B cell (primary cell): ENCODE measurements around the gene POP5. TPM values are rescaled to one million over a fixed set of nuclear protein-coding genes. Genes with fewer than 3 reads are reported as not detected.

Source experiments
- ATAC-seq: fragments of 200-7000 bp; cut with Tn5 transposase; one replicate; pipeline ENCODE4 v1.10.0; 2021; ENCODE audit warnings: low read depth, mild to moderate bottlenecking, moderate number of reproducible peaks, moderate library complexity
- CTCF ChIA-PET: fragments of 350-600 bp; sonication (Branson Sonifier 250); formaldehyde crosslinking; loops from one replicate; lab custom pipeline; 2021; ENCODE audit warnings: antibody characterized with exemption, inconsistent platforms; lab: Charles Lee
- POLR2A ChIA-PET: fragments of 350-600 bp; sonication (Branson Sonifier 250); formaldehyde crosslinking; loops from one replicate; lab custom pipeline; 2021; ENCODE audit warnings: antibody characterized with exemption; lab: Charles Lee
- DNase-seq: peaks from one replicate; pipeline ENCODE4 v3.0.0; 2013
- H2AFZ ChIP-seq: 2 replicates; pipeline ENCODE4 v1.6.1; 2012; ENCODE audit warnings: mild to moderate bottlenecking, low read depth, low read length; ENCODE audit not compliant: insufficient read depth, poor library complexity, severe bottlenecking
- H3K27ac ChIP-seq, 2 donors: 1 replicate in 1 of 2; 2 replicates in 1 of 2; pipeline ENCODE4 v1.5.1; 2012 to 2013; ENCODE audit warnings: low read length in 2 of 2, mild to moderate bottlenecking in 2 of 2, moderate library complexity in 1 of 2
- H3K27me3 ChIP-seq, 4 experiments: fragments of 200-600 bp in 1 of 4; sonication (generic) in 1 of 4; replicated peaks in 1 of 4; 1 replicate in 2 of 4; 2 replicates in 2 of 4; pipeline versions ENCODE4 v1.6.1 to v1.7.0; 2013 to 2016; ENCODE audit warnings: low read length in 3 of 4, mild to moderate bottlenecking in 2 of 4, mixed read lengths in 1 of 4, moderate library complexity in 1 of 4; ENCODE audit not compliant: insufficient read depth in 4 of 4, control insufficient read depth in 3 of 4; ENCODE audit errors: control extremely low read depth in 1 of 4
- H3K36me3 ChIP-seq, 2 experiments: replicated peaks in 1 of 2; 1 replicate in 1 of 2; 2 replicates in 1 of 2; pipeline versions ENCODE4 v1.6.1 to v1.7.1; 2013; ENCODE audit warnings: low read length in 1 of 2; ENCODE audit not compliant: insufficient read depth in 2 of 2, control insufficient read depth in 1 of 2; ENCODE audit errors: control extremely low read depth in 1 of 2, extremely low read depth in 1 of 2
- H3K4me1 ChIP-seq, 2 donors: fragments of 200-600 bp in 1 of 2; sonication (generic) in 1 of 2; 1 replicate in 1 of 2; 2 replicates in 1 of 2; pipeline versions ENCODE4 v1.5.1 to v1.6.1; 2013 to 2017; ENCODE audit warnings: low read length in 2 of 2; ENCODE audit not compliant: control insufficient read depth in 2 of 2, insufficient read depth in 2 of 2
- H3K4me2 ChIP-seq: replicated peaks from 2 replicates; pipeline ENCODE3; 2012; ENCODE audit warnings: mild to moderate bottlenecking, low read depth, low read length; ENCODE audit not compliant: poor library complexity, severe bottlenecking
- H3K4me3 ChIP-seq, 5 experiments: fragments of 200-600 bp in 1 of 5; sonication (generic) in 1 of 5; 1 replicate in 3 of 5; 2 replicates in 2 of 5; pipeline versions ENCODE4 v1.5.1 to v1.7.0; 2011 to 2016; ENCODE audit warnings: low read length in 4 of 5, mild to moderate bottlenecking in 4 of 5, low read depth in 2 of 5, control low read depth in 1 of 5, moderate library complexity in 1 of 5; ENCODE audit not compliant: insufficient read depth in 1 of 5; ENCODE audit errors: control extremely low read depth in 1 of 5, extremely low read depth in 1 of 5
- H3K79me2 ChIP-seq: fragments of 200-600 bp; sonication (generic); one replicate; pipeline ENCODE4 v1.6.0; 2016; ENCODE audit warnings: low read length; ENCODE audit not compliant: control insufficient read depth, insufficient read depth
- H3K9ac ChIP-seq: fragments of 200-600 bp; sonication (generic); 2 replicates; pipeline ENCODE4 v1.6.1; 2017; ENCODE audit warnings: mild to moderate bottlenecking, low read length, moderate library complexity
- H3K9me3 ChIP-seq, 3 donors: one replicate each; pipeline versions ENCODE4 v1.6.1 to v1.7.1; 2013; ENCODE audit warnings: low read length in 2 of 3; ENCODE audit not compliant: control insufficient read depth in 2 of 3, insufficient read depth in 1 of 3; ENCODE audit errors: control extremely low read depth in 1 of 3
- H4K20me1 ChIP-seq: 2 replicates; pipeline ENCODE4 v1.6.0; 2012; ENCODE audit warnings: mild to moderate bottlenecking, low read length; ENCODE audit not compliant: insufficient read depth, control insufficient read depth, poor library complexity, severe bottlenecking
- H3K27ac Mint-ChIP-seq: one replicate; pipeline ENCODE4 v1.8.0; 2021; ENCODE audit warnings: mixed read lengths
- H3K27me3 Mint-ChIP-seq: one replicate; pipeline ENCODE4 v1.8.0; 2021; ENCODE audit warnings: mixed read lengths
- H3K4me1 Mint-ChIP-seq: one replicate; pipeline ENCODE4 v1.8.0; 2021; ENCODE audit warnings: mixed read lengths
- H3K4me3 Mint-ChIP-seq: one replicate; pipeline ENCODE4 v1.8.0; 2021; ENCODE audit warnings: mixed read lengths
- H3K9me3 Mint-ChIP-seq: one replicate; pipeline ENCODE4 v1.8.0; 2022; ENCODE audit warnings: mixed read lengths; ENCODE audit not compliant: insufficient read depth
- CTCF ChIP-seq: fragments of 200-600 bp; IDR thresholded peaks from one replicate; pipeline ENCODE4 v1.8.0; 2022; ENCODE audit warnings: antibody characterized with exemption, mild to moderate bottlenecking
- EZH2 ChIP-seq: IDR thresholded peaks from 2 replicates; pipeline ENCODE4 v1.6.1; 2012; ENCODE audit warnings: borderline replicate concordance, low read depth, mild to moderate bottlenecking, moderate library complexity, low read length; ENCODE audit not compliant: insufficient read depth, poor library complexity, severe bottlenecking
- WGBS: methylation state at CpG from one replicate; pipeline ENCODE4 v1.1.5; 2013; ENCODE audit warnings: missing lambda C conversion rate; ENCODE audit not compliant: insufficient coverage; 5-methylcytosine and 5-hydroxymethylcytosine counted together
- intact Hi-C: fragments of 100-400 bp; cut with micrococcal nuclease; formaldehyde crosslinking; loops from one replicate; pipeline ENCODE4 v1.10.0; 2022
- polyA plus RNA-seq: library from polyadenylated mRNA; depleted of rRNA; stranded (reverse); fragments of >200 nt; gene quantifications from 2 replicates; pipeline ENCODE4 v1.2.3, GENCODE V29; 2012
- total RNA-seq, 2 donors: library from RNA; stranded (reverse); fragments of 120-200 nt in 1 of 2; gene quantifications; 1 replicate in 1 of 2; 2 replicates in 1 of 2; pipeline versions ENCODE4 v1.2.3 to v1.2.4, GENCODE V29; 2013 to 2022

The POP5 gene
- total and polyA plus RNA-seq, 2 donors (not counting 1 experiment from before 2014, with no cell fraction given), result 60.6 to 107 TPM

GRCh38 chr12:120625557-120626419, 44.6 kb upstream of the POP5 start:
- no peak overlapping the region for H3K27ac Mint-ChIP-seq
- Histone ChIP-seq H3K4me1 (no peaks in the 10 kb centered on the region), H3K9me3 (no peaks in the 10 kb centered on the region), H3K27ac (no peak overlapping the region), H3K4me3 (no peak overlapping the region), H3K9ac (no peak overlapping the region), H3K36me3 (no peaks in the 10 kb centered on the region), H3K27me3 (peaks cover 0 to 6% (median under 1%) of the 10 kb centered on the region in 4 experiments), H2AFZ (no peak overlapping the region), H4K20me1 (no peaks in the 10 kb centered on the region), H3K79me2 (no peaks in the 10 kb centered on the region), H3K4me2 (peak overlapping the region; percentile 25)
- TF ChIP-seq CTCF (no peak), EZH2 (no peak)
- no peaks in the 10 kb centered on the region for H3K4me1 Mint-ChIP-seq
- DNase-seq, result peak; percentile 41
- H3K9me3 Mint-ChIP-seq, result no peaks in the 10 kb centered on the region
- ChIA-PET POLR2A (no interaction called here), CTCF (interaction anchor here (0.5 to 1.3 kb wide), 2 partner anchors 177 to 346 kb away, joined by 3 read pairs; no protein-coding TSS in a partner anchor)
- intact Hi-C loops, result no loop called here
- peaks cover 12% of the 10 kb centered on the region for H3K27me3 Mint-ChIP-seq
- ATAC-seq, result peak; percentile 21
- H3K4me3 Mint-ChIP-seq, result no peak overlapping the region
- 79% methylated on average over 26 of the region's 26 CpGs for WGBS

GRCh38 chr12:120620624-120621023, 39.4 kb upstream of the POP5 start:
- ATAC-seq (no peak), DNase-seq (no peak)
- CTCF ChIA-PET, result no interaction called here
- H2AFZ ChIP-seq, result no peak overlapping the region
- TF ChIP-seq EZH2 (no peak), CTCF (no peak)
- no peaks in the 10 kb centered on the region for H3K4me1 ChIP-seq
- H3K4me3 ChIP-seq, result no peak overlapping the region
- POLR2A ChIA-PET, result interaction anchor here (0.7 kb wide), 1 partner anchor 224 kb away, joined by 3 read pairs; no protein-coding TSS in a partner anchor
- H3K27ac ChIP-seq, result no peak overlapping the region
- H3K4me3 Mint-ChIP-seq, result no peak overlapping the region
- no peaks in the 10 kb centered on the region for H3K79me2 ChIP-seq
- peaks cover 0 to 32% (median 10%) of the 10 kb centered on the region in 4 experiments for H3K27me3 ChIP-seq
- no peaks in the 10 kb centered on the region for H3K4me1 Mint-ChIP-seq
- H3K27me3 Mint-ChIP-seq, result peaks cover 29% of the 10 kb centered on the region
- WGBS, result 100% methylated on average over 1 of the region's 2 CpGs
- H3K27ac Mint-ChIP-seq, result no peak overlapping the region
- no peak overlapping the region for H3K4me2 ChIP-seq
- no peaks in the 10 kb centered on the region for H3K9me3 Mint-ChIP-seq
- no peaks in the 10 kb centered on the region for H3K36me3 ChIP-seq
- H3K9me3 ChIP-seq, result peaks cover 0 to 4% (median 0%) of the 10 kb centered on the region in 3 donors
- no peaks in the 10 kb centered on the region for H4K20me1 ChIP-seq
- no peak overlapping the region for H3K9ac ChIP-seq
- intact Hi-C loops, result no loop called here
